Embryonic facial prominence (tissue), 1 donor: ENCODE data around the gene CNTNAP4.

ENCODE experiments used
- DNase-seq: peaks from one replicate; pipeline ENCODE4 v3.0.0-alpha.2; 2016; ENCODE audit errors: extremely low spot score

The CNTNAP4 gene

GRCh38 chr16:76583945-76584344 is 306.7 kb downstream of the CNTNAP4 start:
- no peak for DNase-seq

GRCh38 chr16:76598498-76598897 is 321.3 kb downstream of the CNTNAP4 start:
- no peak for DNase-seq

- no peak for DNase-seq
These were observed 330.1 kb downstream of the CNTNAP4 start for GRCh38 chr16:76607317-76607716.
